Stimulated activated CD4-positive, alpha-beta T cell treated with anti-CD3 and anti-CD28 coated beads, Interleukin-1b, Interleukin-23, amount 100 ng/mL, for 1 hour (primary cell): ENCODE measurements around the gene DSCAML1.

Source experiments
- DNase-seq, 2 donors: peaks; one replicate each; pipeline ENCODE4 v3.0.0-alpha.2; 2020; ENCODE audit warnings: low read depth in 2 of 2

Gene DSCAML1

DNA sequence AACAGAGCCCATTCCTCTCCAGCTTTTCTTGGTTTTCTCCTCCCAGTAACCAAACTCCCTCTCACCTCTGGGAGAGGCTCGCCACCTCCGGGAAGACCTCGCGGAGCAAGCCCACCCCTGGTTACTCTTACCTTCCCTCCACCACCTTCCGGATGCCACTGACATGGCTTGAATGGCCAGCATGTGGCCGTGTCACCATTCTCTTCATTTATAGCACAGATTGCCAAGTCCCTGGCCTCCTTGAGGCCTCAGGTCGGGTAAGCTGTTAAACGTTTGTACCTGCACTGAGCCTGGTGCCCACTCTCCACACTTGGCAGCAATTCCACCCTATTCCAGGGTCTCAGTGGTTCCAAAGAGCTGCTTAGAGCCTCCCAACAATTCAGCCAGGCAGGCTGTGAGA is 35.5 kb upstream of the DSCAML1 start:
- no peak for DNase-seq

- DNase-seq: no peak
Measured at GRCh38 chr11:117831661-117832415, 34.8 kb upstream of the DSCAML1 start.

GRCh38 chr11:117830674-117831351 is 33.8 kb upstream of the DSCAML1 start:
- no peak for DNase-seq

GRCh38 chr11:117830072-117830471 is 33.1 kb upstream of the DSCAML1 start:
- no peak for DNase-seq

GRCh38 chr11:117829369-117829725 is 32.3 kb upstream of the DSCAML1 start:
- DNase-seq: no peak

DNA sequence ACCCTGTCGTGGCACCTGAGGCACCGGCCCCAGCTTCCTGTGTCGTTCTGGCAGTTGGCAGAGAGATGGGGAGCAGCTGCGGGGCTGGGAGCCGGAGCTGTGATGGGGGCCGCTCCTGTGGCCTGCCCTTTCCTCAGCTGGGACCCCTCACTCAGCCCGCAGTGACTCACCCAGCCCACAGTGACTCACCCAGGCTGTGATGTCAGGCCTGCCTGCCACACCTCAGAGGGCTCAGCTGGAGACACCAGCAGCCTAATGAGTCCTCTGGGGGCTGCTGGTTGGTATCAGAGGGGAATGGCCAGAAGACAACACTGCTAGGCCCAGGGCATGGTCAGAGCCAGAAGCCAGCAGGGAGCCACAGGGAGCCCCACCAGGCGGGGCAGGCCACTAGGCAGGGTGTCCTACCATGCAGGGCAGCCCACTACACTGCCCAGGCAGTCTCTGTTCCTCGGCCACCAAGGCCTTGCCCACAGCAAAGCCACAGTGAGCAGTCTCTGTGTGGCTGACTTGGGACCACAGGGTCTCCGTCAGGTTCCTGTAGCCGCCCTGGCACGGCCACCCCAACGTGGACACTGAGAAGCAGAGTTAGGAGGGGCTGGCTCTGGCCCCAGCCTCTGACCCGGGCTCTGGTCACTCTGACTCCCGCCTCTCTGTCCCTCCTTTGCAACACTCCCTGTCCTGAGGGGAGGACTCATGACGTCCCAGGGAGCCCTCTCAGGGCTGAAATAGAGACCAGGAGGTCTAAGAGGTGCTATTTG is 31.8 kb upstream of the DSCAML1 start:
- DNase-seq: peak; percentile 56 to 68

DNA sequence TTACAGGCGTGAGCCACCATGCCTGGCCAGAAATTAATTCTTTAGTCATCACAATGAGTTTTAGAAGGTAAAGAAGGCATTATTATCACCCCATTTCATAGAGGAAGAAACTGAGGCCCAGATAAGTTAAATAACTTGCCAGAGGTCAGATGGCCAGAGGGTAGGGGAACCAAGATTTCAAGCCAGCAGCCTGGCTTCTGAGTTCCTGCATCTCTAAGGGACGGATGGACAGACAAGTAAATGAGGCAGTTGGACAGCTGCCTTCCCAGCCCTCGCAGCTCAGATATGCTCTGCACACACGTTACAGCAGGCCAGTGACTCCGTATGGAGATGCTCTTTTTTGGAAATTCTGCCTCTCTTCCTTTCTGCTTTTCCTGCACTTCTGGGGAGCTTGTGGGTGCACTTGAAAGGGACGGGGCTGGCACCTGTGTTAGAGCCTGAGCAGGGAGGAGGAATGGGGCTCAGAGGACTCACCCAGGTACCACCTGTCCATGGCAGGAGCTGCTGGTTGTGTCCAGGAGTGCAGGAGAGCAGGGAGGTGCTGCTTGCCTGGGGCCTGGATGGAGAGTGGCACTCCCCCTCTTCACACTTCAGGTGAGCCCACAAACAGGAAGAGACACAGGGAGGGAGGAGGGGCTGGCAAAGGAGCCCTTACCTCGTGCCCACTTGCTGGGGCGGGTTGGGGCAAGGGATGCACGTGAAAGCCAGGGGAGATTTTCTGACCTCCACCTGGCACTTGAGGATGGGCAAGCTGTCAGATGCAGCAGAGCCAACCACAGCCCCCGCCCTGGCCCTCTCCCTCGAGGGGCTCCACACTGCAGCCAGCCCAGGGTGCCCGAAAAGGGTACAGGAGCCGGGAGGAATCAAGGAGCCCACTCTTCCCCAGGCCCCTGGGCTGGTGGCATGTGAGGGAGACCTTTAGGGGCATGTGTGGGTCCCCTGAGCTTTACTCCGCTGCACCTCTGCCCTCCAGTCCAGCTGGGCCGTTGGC is 30.8 kb upstream of the DSCAML1 start:
- DNase-seq: no peak

- DNase-seq: no peak
Measured at GRCh38 chr11:117826832-117827231, 29.8 kb upstream of the DSCAML1 start.

DNA sequence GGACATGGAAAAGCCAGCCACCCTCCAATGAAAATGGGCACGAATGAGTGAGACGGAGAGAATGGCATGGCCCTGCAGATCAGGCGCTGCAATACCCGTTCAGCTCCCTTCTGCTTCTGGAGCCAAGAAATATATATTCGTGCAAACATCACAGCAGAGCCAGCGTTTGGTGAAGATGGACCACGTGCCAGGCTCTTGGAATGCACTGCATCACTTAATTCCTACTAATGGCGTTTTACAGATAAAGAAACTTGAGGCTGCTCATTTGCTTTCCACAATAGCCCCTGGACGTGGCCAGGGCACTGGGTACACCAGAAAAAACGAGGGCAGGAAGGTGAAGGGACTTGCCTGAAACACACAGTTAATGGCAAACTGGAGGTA is 29.2 kb upstream of the DSCAML1 start:
- DNase-seq: no peak

- no peak for DNase-seq
Measured at GRCh38 chr11:117825538-117826189, 28.6 kb upstream of the DSCAML1 start.

- no peak for DNase-seq
Measured at GRCh38 chr11:117824571-117825537, 27.8 kb upstream of the DSCAML1 start, which contains the start of gene FXYD2. Gene FXYD2 (minus strand): TSS chr11:117824744. CDS start chr11:117824678, 66 bp downstream.

DNA sequence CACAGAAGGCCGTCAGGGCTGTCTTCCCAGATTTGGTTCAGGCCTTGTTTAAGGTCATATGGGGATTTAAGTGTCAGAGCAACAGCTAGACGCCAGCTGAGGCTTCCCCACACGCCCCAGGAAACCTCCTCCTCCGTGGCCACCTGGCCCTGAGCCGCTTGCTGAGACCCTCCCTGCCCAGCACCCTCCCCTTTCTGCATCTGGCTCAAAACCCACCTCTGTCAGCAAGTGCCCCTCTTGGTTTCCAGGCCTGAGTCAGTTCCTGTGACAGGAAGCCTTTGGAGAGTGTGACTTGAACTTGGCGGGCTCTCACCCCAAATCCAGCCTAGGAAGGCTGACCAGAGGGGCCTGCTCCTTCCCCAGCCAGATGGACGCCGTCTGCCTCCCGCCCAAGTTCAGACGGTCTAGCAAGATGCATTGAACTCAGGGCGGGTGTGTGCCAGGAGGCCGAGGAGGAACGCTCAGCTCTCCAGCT is 27.0 kb upstream of the DSCAML1 start:
- DNase-seq: no peak

GRCh38 chr11:117823294-117823945 is 26.4 kb upstream of the DSCAML1 start:
- no peak for DNase-seq

DNA sequence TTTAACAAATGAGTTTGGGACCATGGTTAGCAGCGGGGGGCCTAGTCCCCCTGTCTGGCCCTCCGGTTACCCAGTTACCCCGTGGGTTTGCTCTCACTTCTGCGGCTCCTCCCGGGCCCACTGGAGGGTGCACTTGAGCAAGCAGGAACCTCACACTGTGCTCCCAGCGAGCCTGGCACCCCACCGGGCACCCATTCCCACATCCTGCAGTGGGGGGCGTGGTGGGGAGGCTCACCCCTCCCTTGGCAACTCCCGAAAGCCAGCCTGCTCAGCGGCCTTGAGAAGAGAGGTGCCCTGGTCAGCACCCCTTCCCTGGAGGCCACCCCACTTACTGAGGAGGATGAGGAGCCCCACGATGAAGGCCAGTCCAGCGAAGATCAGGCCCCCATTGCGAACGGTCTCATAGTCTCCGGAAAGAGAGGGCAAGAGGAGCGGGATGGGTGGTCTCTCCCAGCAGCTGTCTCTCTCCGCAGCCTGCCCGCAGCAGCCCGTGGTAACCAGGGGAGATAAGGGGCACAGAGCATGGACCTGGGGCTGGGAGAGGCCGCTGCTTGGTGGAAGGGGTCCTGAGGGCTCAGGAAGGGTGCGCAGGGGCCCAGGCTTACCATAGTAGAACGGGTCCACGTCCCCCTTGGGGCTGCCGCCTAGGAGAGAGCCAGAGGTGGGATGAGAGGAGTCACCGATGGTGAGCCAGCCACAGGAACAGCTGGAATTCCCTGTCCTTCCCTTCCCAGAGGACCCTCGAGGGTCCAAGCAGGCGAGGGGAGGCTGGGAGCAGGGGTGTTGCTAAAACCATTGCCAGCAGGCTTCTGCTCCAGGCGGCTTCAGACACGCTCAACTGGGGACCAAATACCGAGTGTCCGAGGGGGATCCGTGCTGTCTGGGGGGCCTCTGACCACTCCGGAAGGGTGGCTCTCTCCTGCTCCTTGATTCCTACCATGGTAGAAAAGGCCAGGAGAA is 25.3 kb upstream of the DSCAML1 start:
- DNase-seq: no peak

GRCh38 chr11:117821431-117821830 is 24.4 kb upstream of the DSCAML1 start:
- no peak for DNase-seq

DNA sequence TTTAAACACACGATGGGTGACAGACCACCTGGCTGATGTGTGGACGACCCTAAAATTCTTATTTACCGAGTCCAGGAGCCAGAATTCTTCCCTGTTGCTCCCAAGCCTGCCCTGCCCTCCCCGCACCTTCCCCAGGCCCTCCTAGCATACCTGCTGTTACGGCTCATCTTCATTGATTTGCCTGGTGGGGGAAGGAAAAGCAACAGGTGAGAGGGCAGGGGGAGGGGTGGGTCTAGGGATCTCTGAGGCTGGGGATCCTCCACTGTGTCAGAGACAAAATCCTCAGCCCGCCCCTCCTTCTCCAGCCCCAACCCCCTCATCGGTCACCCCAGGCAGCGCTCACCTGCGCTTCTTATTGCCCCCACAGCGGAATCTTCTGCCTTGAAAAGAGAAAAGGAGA is 23.5 kb upstream of the DSCAML1 start:
- no peak for DNase-seq

GRCh38 chr11:117820071-117820470 is 23.1 kb upstream of the DSCAML1 start:
- DNase-seq: no peak
